MG63 (cell line): Measurements from ENCODE around the gene ABLIM2. TPM values are rescaled to one million over a fixed set of nuclear protein-coding genes. Genes with fewer than 3 reads are reported as not detected.

Experiments used
- DNase-seq: peaks from one replicate; pipeline ENCODE4 v3.0.0-alpha.2; 2020
- H3K27me3 ChIP-seq: fragments of 250-450 bp; sonication (Bioruptor Pico); 2 replicates; pipeline ENCODE4 v1.5.1; 2020; ENCODE audit warnings: mild to moderate bottlenecking, moderate library complexity
- H3K36me3 ChIP-seq: fragments of 250-450 bp; sonication (Bioruptor Pico); 2 replicates; pipeline ENCODE4 v1.5.1; 2020; ENCODE audit warnings: mild to moderate bottlenecking, moderate library complexity
- H3K4me3 ChIP-seq: fragments of 250-450 bp; sonication (Bioruptor Pico); 2 replicates; pipeline ENCODE4 v1.5.1; 2020; ENCODE audit warnings: mild to moderate bottlenecking, moderate library complexity
- H3K9me3 ChIP-seq: fragments of 250-450 bp; sonication (Bioruptor Pico); 2 replicates; pipeline ENCODE4 v1.5.1; 2020; ENCODE audit warnings: mild to moderate bottlenecking, moderate library complexity
- total RNA-seq: library from RNA; depleted of rRNA; stranded (reverse); fragments of >200 nt; shearing (Covaris generic); gene quantifications from 2 replicates; pipeline ENCODE4 v1.2.3, GENCODE V29; 2014; ENCODE audit warnings: low replicate concordance

ABLIM2 gene
- total RNA-seq, 1 experiment from 2014 or later = 1.1 TPM

DNA sequence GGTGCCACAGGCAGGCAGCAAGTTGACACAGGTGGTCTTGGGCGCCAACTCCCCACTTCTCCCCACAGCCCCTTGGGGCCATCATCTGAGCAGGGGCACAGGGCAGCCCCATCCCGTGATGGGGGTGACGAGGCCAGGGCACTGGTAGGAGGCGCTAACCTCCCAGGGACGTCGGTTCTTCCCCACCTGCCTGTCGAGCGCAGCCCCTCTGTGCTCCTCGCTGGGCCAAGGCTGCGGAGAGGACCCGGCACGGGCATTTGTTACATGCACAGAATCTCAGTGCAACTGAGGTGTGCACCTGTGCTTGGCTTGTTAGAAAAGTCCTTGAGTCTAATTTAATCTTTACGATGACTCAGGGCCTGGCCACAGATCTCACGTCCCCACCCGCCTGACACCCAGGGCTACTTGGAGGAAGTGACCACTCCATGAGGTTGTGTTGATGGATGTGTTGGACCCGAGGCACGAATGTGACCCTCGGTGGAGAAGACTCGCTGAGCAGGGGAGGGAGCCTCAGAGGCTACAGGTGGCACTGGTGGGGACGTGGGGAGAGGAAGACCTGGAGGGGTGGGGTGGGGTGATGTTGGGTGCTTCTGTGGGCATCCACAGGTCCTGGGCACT, 37.3 kb upstream of the ABLIM2 start:
- Histone ChIP-seq H3K27me3 (no peaks in the 10 kb centered on the region), H3K9me3 (no peaks in the 10 kb centered on the region), H3K4me3 (no peak overlapping the region), H3K36me3 (no peaks in the 10 kb centered on the region)
- DNase-seq = no peak

DNA sequence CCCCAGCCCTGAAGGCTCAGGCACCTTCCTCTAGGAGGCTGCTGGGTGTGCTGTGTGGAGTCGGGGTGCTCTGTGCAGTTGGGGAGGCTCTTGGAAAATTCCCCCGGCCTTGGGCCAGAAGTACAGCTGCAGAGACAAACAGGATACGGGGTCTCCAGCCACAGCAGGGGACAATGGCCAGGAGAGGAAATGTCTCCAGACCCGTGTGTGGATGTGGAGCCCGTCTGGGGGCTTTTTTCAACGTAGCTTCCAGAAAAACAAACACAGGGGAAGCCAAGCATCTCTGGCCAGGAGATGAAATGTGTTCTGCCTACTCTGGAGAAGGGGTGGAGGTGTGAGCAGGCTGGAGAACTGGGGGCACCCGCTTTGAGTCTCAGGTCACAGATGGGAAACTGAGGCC, 36.8 kb upstream of the ABLIM2 start:
- Histone ChIP-seq H3K27me3 (no peaks in the 10 kb centered on the region), H3K36me3 (no peaks in the 10 kb centered on the region), H3K9me3 (no peaks in the 10 kb centered on the region), H3K4me3 (no peak overlapping the region)
- no peak for DNase-seq

DNA sequence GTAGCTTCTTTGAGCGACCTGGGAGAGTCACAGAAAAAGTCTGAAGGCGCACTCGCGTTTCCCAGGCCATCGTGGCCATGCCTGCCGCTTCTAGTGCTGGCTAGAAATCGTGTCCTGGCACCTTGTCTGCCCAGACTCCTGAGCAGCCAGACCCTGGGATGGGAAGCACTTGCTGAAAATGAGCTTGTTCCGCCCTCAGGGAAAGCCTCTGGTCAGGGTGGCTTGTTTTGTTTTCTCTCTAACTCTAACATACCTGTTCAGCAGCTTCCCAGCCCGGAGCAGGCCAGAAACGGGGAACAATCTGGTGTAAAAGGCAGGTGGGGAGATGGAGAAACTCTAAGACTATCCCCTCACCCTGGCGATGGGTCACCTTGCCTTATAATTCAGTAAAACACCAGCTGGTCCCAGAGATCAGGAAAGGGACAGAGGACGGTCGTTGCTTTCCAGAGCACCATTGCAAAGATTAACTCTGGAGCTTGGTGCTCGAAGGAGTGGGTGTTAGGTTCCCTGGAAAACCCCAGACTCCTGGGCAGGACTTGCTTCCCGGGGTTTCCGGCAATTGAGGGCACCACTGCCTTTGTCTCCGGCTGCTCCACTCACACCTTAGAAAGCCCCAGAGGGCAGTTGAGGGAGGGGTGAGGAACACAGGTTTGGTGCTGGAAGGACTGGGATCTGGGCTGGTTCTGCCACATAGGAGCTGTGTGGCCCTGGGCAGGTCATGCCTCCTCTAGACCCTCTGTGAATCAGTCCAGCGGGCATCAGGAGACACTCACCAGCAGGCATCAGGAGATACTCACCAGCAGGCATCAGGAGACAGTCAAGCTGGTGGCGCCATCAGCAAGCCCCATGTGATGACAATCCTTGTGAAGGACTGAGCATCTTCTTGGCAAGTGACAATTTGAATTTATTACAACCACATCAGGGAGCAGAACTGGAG, 36.0 kb upstream of the ABLIM2 start:
- Histone ChIP-seq H3K9me3 (no peaks in the 10 kb centered on the region), H3K27me3 (no peaks in the 10 kb centered on the region), H3K36me3 (no peaks in the 10 kb centered on the region), H3K4me3 (no peak overlapping the region)
- DNase-seq = no peak

DNA sequence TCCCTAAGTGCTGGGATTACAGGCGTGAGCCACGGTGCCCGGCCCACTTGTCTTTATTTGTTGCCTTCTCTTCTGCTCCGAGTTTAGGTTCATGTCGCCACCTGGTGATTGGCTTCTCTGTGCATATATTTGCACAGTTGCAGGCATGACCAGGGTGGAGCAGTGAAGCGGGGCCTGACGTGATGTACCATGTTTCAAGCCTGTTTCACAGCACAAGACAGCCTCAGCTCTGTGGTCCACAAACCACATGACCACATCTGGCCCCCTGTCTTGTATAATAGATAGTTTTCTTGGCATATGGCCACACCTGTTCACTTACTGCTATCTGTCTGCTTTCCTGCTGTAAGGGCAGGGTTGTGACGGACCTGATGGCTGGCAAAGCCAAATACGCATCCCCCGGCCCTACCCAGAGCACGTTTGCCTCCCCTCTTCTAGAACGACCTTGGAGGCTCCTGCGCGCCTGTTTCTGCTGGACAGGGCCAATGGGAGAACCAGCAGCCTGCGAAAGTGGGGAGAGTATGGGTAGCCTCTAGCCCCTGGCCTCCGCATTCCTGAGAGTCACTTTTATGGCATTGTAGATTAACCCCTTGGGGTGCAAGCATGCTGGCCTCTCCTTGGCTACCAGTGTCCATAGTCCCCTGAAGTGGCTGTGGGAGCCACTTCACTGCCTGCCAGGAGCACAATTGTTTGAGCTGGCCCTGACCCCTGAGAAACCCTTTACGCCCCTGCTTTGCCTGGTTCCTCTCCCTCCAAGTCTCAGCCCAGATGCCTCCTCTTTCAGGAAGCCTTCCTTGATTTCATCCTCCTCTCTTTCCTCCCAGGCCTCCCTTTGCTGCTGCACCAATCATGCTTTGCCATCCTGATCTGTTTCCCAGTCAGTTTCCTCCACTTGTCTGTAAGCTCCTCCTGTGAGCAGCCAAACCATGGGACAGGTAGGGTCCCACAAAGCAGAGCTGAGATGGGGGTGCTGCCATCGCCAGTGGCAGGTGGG, 34.4 kb upstream of the ABLIM2 start:
- Histone ChIP-seq H3K9me3 (no peaks in the 10 kb centered on the region), H3K36me3 (no peaks in the 10 kb centered on the region), H3K4me3 (no peak overlapping the region), H3K27me3 (no peaks in the 10 kb centered on the region)
- DNase-seq = peak; percentile 39

DNA sequence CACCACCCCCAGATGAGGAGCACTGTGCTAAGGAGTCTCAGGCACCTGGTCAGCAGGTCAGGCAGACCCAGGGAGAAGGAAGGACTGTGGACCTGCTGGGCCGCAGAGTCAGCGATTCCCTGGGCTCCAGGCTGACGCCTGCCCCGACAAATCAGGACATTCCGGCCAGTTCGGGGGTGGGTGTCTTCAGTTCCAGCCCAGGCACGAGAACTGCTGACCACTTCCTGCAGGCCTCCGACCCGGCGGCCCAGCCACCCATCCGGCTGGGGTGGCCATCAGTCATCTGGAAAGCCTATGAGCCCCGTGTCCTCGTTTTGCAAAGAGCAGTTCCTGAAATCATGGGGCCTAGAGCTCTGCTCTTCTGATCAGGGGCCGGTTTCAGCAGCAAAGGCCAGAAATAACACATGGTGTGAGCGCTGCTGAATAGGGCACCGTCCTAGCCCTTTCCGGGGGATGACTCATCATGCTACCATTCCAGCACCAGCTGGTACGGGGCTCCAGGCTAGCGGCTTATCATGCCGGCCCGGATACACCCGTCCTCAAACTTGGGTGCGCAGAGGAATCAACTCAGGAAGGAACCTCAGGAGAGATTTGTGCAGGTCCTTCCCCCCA, 32.6 kb upstream of the ABLIM2 start:
- H3K9me3 ChIP-seq = no peaks in the 10 kb centered on the region
- H3K27me3 ChIP-seq = no peaks in the 10 kb centered on the region
- no peaks in the 10 kb centered on the region for H3K36me3 ChIP-seq
- DNase-seq = peak; percentile 75
- H3K4me3 ChIP-seq = no peak overlapping the region

DNA sequence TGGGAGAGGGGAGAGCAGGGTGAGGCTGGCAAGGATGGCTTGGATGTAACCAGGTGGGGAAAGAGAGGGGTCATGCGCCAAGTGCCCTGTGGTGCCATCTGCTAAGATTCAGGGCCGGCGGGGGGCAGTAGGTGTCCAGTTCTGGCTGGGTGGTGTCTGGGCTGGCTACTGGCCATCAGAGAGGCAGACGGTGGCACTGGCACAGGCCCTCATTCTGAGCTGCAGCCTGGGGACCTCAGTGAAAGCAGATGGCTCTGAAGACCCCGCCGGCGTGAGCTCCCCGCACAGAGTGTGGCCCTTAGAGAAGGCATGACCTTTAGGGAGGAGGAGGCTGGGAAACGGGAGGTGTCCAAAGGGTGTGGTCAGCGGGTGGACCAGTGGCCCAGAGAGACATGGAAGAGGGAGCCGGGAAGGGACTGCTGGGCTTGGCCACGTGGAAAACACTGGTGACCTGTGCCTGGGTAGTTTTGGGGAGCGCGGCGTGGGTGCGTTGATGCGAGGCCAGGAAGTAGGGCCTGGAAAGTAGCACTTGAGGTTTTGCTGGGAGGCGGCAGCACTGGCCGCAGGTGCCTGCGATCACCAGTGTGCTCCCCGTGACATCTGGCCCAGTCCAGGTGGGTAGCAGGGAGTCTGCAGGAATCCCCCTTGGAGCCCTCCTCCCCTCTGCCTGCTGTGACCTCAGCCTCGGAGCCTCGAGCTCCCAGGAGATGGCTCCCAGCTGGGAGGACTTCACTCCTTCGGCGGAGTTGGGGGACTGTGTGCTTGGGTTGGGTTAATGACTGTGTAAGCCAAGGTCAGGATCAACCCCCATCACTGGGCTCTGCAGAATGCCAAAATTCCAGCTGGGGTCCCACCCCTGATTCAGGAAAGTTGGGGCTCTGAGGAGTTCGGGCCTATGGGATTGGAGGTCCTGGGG, 31.2 kb upstream of the ABLIM2 start:
- H3K27me3 ChIP-seq = no peaks in the 10 kb centered on the region
- no peaks in the 10 kb centered on the region for H3K9me3 ChIP-seq
- H3K36me3 ChIP-seq = no peaks in the 10 kb centered on the region
- H3K4me3 ChIP-seq = no peak overlapping the region
- DNase-seq = no peak

DNA sequence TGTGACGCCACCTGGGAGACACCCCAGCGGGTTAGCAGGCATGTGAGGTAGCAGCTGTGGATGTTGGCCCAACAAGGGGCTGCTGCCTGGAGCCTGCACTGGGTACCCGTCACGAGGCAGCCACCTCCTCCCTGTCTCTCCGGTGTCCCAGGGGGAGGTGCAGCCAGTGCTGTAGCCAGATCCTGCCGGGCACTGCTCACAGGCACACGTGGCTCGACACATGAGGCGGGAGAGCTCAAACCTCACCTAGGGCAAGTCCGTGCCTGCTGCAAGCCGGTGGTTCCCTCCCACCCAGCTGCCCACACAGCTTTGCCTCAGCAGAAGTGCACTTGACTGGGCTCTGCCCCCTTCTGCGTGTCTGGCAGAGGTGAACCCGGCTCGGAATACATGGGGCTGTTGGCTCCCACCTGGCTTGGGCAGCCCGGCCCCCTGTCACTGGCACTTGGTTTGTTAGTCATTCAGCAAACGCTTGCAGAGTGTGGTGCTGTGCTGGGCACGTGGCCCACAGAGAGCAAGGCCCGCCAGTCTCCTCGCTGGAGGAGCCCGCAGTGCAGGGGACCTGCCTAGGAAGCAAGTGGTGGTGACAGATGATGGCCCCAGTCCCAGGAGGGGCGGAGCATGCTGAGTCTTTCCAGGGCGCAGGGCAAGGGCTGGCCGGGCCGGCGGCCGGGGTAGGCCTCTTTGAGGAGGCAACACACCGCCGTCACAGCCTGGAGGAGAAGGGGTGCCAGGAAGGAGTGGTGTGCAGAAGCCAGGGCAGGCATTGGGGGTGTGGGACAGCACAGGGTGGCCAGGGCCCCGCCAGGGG, 30.3 kb upstream of the ABLIM2 start:
- Histone ChIP-seq H3K9me3 (no peaks in the 10 kb centered on the region), H3K27me3 (no peaks in the 10 kb centered on the region), H3K36me3 (no peaks in the 10 kb centered on the region), H3K4me3 (no peak overlapping the region)
- DNase-seq = peak; percentile 88

DNA sequence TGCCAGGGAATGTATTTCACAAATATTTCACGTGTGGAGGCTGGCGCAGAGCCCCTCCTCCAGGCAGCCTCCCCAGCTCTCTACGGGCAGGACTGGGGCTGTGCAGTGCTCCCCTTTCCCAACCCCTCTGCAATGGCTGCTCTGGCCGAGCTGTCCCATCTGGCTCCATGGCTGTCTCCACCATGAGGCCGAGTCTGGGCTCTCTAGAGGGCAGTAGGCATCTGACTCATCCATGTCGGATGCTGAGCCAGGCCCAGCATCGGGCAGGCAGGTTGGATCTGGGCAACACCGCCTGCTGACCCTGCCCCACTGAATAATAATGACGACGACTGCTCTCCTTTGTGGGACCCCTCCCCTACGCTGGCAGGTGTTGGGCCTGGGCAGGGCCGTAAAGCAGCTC, 29.5 kb upstream of the ABLIM2 start:
- DNase-seq = peak; percentile 79
- H3K4me3 ChIP-seq = no peak overlapping the region
- no peaks in the 10 kb centered on the region for H3K9me3 ChIP-seq
- H3K36me3 ChIP-seq = no peaks in the 10 kb centered on the region
- no peaks in the 10 kb centered on the region for H3K27me3 ChIP-seq

DNA sequence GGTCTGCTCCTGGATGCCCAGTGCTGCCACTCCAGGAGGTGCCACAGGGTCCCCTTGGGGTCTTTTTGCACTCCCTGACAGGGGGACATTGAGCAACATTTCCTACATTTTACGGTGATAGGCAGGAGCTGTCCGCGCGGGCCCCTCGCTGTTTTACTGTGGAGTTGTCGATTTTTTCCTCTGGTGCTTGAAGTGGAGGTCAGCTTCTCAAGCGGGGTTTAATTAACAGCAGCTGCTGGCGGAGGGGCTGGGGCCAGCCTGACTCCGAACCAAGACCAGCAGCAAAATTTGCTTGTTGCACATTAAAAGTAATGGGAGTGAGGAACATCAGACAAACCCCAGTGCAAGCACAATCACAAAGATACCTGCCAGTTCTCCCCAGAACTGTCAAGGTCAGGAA, 27.3 kb upstream of the ABLIM2 start:
- no peak for DNase-seq
- H3K4me3 ChIP-seq = no peak overlapping the region

DNA sequence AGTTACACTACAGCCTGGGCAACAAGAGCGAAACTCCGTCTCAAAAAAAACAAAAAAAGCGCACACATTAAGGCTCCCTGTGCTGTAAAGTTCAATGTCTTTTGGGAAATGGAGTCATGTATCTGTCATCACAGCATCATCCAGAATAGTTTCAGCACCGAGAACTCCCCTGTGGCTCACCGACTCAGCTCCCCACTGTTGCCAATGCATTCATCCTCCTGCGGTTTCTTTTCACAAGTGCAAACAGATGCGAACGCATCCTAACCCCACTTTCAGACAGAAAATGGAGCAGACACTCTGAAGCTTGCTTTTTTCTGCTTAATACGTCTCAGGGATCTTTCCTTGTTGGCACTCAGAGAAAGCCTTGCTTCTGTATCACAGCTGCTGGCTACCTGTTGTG, 26.7 kb upstream of the ABLIM2 start:
- Histone ChIP-seq H3K4me3 (no peak overlapping the region), H3K27me3 (no peaks in the 10 kb centered on the region), H3K9me3 (no peaks in the 10 kb centered on the region), H3K36me3 (no peaks in the 10 kb centered on the region)
- peak; percentile 83 for DNase-seq

More for the DNA sequence above, 27.3 kb upstream of the ABLIM2 start:
- Histone ChIP-seq H3K36me3 (no peaks in the 10 kb centered on the region), H3K9me3 (no peaks in the 10 kb centered on the region), H3K27me3 (no peaks in the 10 kb centered on the region)

DNA sequence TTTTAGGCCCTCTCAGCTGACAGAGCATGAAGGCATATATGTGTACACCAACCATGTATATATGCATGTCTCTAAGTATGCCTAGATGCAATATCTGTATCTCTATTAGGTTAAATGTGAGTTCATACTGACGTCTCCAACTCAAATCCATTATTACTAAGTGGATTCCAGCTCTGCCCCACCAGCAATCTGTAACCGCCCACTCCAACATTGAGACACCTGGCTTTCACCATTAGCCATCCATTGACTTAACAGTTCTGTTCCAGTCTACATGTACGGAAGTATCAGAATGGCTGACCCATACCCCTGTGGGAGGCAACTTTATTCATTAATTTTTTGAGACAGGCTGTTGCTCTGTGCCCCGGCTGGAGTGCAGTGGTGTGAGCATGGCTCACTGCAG, 25.4 kb upstream of the ABLIM2 start:
- Histone ChIP-seq H3K9me3 (no peaks in the 10 kb centered on the region), H3K4me3 (no peak overlapping the region), H3K27me3 (no peaks in the 10 kb centered on the region), H3K36me3 (no peaks in the 10 kb centered on the region)
- no peak for DNase-seq

DNA sequence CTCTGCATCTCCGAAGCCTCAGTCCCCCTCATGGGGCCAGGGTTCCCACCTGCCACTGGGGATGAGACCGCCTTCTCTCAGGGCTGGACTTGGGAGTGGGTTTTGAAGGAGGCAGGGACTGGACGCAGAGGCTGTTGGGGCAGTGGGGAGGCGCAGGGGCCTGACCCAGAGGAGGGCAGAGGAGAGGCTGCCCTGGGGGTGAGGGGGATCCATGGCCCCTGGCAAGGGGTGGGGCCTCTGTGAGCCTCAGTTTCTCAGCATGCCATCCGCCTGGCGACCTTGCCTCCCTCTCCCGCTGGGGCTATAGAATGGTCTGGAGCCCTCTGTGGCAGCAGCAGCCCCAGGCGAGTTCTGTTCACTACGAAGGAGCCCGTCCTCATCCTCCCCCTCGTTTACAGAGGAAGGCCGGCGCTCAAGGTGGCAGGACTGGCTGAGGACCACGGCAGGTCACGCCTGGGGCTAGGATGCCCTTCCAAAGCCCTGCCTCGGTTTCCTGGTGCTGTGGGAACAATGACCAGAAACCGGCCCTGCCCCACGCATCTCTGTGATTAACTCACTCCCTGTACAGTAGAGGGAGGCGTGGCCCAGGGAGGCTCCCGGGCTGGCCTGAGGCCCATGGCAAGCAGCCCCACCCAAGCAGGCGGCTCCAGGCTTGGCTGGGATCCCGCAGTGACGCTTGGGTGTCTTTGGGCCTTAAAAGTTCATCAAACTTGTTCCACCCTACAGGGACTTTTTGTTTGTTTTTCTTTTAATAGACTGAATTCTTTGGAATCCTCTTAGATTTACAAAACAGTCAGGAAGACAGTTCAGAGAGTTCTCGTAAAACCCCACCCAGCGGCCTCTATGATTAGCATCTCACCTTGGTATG, 24.5 kb upstream of the ABLIM2 start:
- H3K9me3 ChIP-seq = no peaks in the 10 kb centered on the region
- no peaks in the 10 kb centered on the region for H3K36me3 ChIP-seq
- DNase-seq = peak; percentile 94
- H3K4me3 ChIP-seq = no peak overlapping the region
- no peaks in the 10 kb centered on the region for H3K27me3 ChIP-seq

DNA sequence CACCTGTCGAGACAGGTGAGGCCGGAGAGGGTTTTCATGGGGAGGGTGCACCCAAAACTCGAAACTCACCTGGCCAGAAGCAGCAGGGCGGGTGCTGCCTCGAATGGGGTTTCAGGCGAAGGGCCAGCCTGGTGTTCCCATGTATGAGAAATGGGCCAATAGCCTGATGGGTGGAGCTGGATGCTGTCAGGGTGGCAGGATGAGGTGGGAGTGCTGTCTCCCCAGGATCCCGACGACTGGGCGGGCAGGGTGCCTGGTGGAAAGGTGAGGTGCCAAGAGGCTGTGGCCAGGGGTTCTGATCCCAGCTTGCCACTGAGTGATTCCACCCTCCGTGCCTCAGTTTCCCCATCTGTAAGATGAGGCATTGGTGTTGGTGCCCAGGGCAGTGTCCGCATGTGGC, 23.7 kb upstream of the ABLIM2 start:
- Histone ChIP-seq H3K36me3 (no peaks in the 10 kb centered on the region), H3K4me3 (no peak overlapping the region), H3K27me3 (no peaks in the 10 kb centered on the region), H3K9me3 (no peaks in the 10 kb centered on the region)
- no peak for DNase-seq

DNA sequence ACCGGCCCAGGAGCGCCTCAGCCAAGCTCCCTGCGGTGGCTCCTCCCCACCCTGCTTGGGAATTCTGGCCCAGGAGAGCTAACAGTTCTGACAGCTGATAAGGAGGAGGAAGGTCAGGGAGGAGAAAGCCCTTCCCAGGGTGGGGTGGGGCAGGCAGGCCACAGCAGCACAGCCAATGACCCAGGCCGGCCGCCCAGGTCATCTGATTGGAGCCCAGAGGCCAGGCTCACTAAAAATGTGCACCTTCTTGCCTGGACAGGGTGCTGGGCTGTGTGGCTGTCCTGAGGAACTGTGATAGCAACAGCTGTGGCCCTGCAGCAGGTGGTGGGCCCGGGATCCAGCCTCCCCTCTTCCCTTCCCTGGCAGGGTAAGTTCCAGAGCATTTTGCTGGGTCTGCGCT, 23.2 kb upstream of the ABLIM2 start:
- no peaks in the 10 kb centered on the region for H3K9me3 ChIP-seq
- DNase-seq = no peak

More for the DNA sequence above, 23.2 kb upstream of the ABLIM2 start:
- no peak overlapping the region for H3K4me3 ChIP-seq
- H3K27me3 ChIP-seq = no peaks in the 10 kb centered on the region
- no peaks in the 10 kb centered on the region for H3K36me3 ChIP-seq
